Effector memory CD8-positive, alpha-beta T cell (primary cell): ENCODE measurements around the gene FOXD3.
"Not testable (repeated sequence)": the region's sequence is repeated elsewhere in the genome, so short reads cannot be mapped to it uniquely, and the experiment has no call there.

Source experiments
- ATAC-seq: fragments of 150-1000 bp; cut with Tn5 transposase; replicated peaks from 2 replicates; pipeline ENCODE4 v1.10.0; 2021; ENCODE audit warnings: mild to moderate bottlenecking, moderate library complexity
- DNase-seq, 3 experiments: peaks; one replicate each; pipeline ENCODE4 v3.0.0; 2021
- H3K27ac Mint-ChIP-seq, 2 donors: one replicate each; pipeline ENCODE4 v1.8.0; 2022; ENCODE audit warnings: mild to moderate bottlenecking in 2 of 2, mixed read lengths in 2 of 2, moderate library complexity in 2 of 2
- H3K27me3 Mint-ChIP-seq, 2 donors: one replicate each; pipeline ENCODE4 v1.8.0; 2022; ENCODE audit warnings: mixed read lengths in 2 of 2
- H3K36me3 Mint-ChIP-seq: one replicate; pipeline ENCODE4 v1.8.0; 2022; ENCODE audit warnings: mild to moderate bottlenecking, moderate library complexity, mixed read lengths; ENCODE audit not compliant: insufficient read depth
- H3K4me1 Mint-ChIP-seq, 2 donors: one replicate each; pipeline ENCODE4 v1.8.0; 2022; ENCODE audit warnings: low read depth in 2 of 2, mixed read lengths in 2 of 2
- H3K4me3 Mint-ChIP-seq, 2 donors: one replicate each; pipeline ENCODE4 v1.8.0; 2022; ENCODE audit warnings: mild to moderate bottlenecking in 2 of 2, mixed read lengths in 2 of 2, moderate library complexity in 2 of 2
- H3K9me3 Mint-ChIP-seq, 2 donors: one replicate each; pipeline ENCODE4 v1.8.0; 2022; ENCODE audit warnings: mixed read lengths in 2 of 2

Gene FOXD3

GRCh38 chr1:63352736-63353135 is 30.4 kb downstream of the FOXD3 start:
- DNase-seq = no peak
- H3K27ac Mint-ChIP-seq = no peak overlapping the region
- no peak overlapping the region for H3K4me3 Mint-ChIP-seq
- no peaks in the 10 kb centered on the region for H3K4me1 Mint-ChIP-seq
- no peak for ATAC-seq
- no peaks in the 10 kb centered on the region for H3K36me3 Mint-ChIP-seq
- no peaks in the 10 kb centered on the region for H3K9me3 Mint-ChIP-seq
- H3K27me3 Mint-ChIP-seq = peaks cover 44 to 53% of the 10 kb centered on the region in 2 donors

- H3K4me3 Mint-ChIP-seq, DNase-seq, H3K9me3 Mint-ChIP-seq, H3K36me3 Mint-ChIP-seq, H3K27ac Mint-ChIP-seq, ATAC-seq, H3K4me1 Mint-ChIP-seq: not testable (repeated sequence)
- peaks cover 56 to 61% of the 10 kb centered on the region in 2 donors for H3K27me3 Mint-ChIP-seq
These were observed 33.9 kb downstream of the FOXD3 start for GRCh38 chr1:63356234-63356633.

GRCh38 chr1:63359561-63359960 is 37.2 kb downstream of the FOXD3 start:
- H3K27me3 Mint-ChIP-seq = peaks cover 38 to 61% of the 10 kb centered on the region in 2 donors

GRCh38 chr1:63362073-63362472 is 39.7 kb downstream of the FOXD3 start:
- ATAC-seq = no peak
- Mint-ChIP-seq H3K4me1 (peaks cover 7 to 9% of the 10 kb centered on the region in 2 donors), H3K36me3 (no peaks in the 10 kb centered on the region), H3K27ac (no peak overlapping the region), H3K9me3 (no peaks in the 10 kb centered on the region), H3K27me3 (peaks cover 17 to 53% of the 10 kb centered on the region in 2 donors), H3K4me3 (no peak overlapping the region)
- no peak for DNase-seq

More at GRCh38 chr1:63359561-63359960, 37.2 kb downstream of the FOXD3 start:
- Mint-ChIP-seq H3K4me3 (no peak overlapping the region), H3K9me3 (no peaks in the 10 kb centered on the region), H3K4me1 (no peaks in the 10 kb centered on the region), H3K27ac (no peak overlapping the region), H3K36me3 (no peaks in the 10 kb centered on the region)
- no peak for DNase-seq
- no peak for ATAC-seq

- H3K4me3 Mint-ChIP-seq = no peak overlapping the region
- peaks cover 17 to 53% of the 10 kb centered on the region in 2 donors for H3K27me3 Mint-ChIP-seq
- peaks cover 8 to 10% of the 10 kb centered on the region in 2 donors for H3K4me1 Mint-ChIP-seq
- no peak for ATAC-seq
- no peaks in the 10 kb centered on the region for H3K9me3 Mint-ChIP-seq
- no peak for DNase-seq
- no peaks in the 10 kb centered on the region for H3K36me3 Mint-ChIP-seq
- H3K27ac Mint-ChIP-seq = no peak overlapping the region
These were observed 40.2 kb downstream of the FOXD3 start for GRCh38 chr1:63362578-63362977.

GRCh38 chr1:63363014-63363413 is 40.6 kb downstream of the FOXD3 start:
- no peak for DNase-seq
- H3K4me1 Mint-ChIP-seq = peaks cover 8 to 12% of the 10 kb centered on the region in 2 donors
- no peak overlapping the region for H3K27ac Mint-ChIP-seq
- H3K36me3 Mint-ChIP-seq = no peaks in the 10 kb centered on the region
- no peak for ATAC-seq
- H3K9me3 Mint-ChIP-seq = no peaks in the 10 kb centered on the region
- no peak overlapping the region for H3K4me3 Mint-ChIP-seq
- peaks cover 17 to 52% of the 10 kb centered on the region in 2 donors for H3K27me3 Mint-ChIP-seq

- DNase-seq = no peak
- peaks cover 4% of the 10 kb centered on the region for H3K36me3 Mint-ChIP-seq
- peak overlapping the region; percentile 88 to 92 for H3K4me3 Mint-ChIP-seq
- H3K27ac Mint-ChIP-seq = peak overlapping the region; percentile 87 to 93
- peaks cover 0 to 17% of the 10 kb centered on the region in 2 donors for H3K27me3 Mint-ChIP-seq
- no peak for ATAC-seq
- H3K4me1 Mint-ChIP-seq = peaks cover 18 to 23% of the 10 kb centered on the region in 2 donors
- no peaks in the 10 kb centered on the region for H3K9me3 Mint-ChIP-seq
These were observed 44.5 kb downstream of the FOXD3 start for GRCh38 chr1:63366908-63367214.

- Mint-ChIP-seq H3K4me1 (peaks cover 18 to 23% of the 10 kb centered on the region in 2 donors), H3K36me3 (peaks cover 4% of the 10 kb centered on the region), H3K27me3 (peaks cover 0 to 11% of the 10 kb centered on the region in 2 donors), H3K27ac (peak within 1 kb of the TSS; percentile 88 to 93), H3K9me3 (no peaks in the 10 kb centered on the region), H3K4me3 (peak within 1 kb of the TSS; percentile 88 to 92)
- ATAC-seq (peak; percentile 93), DNase-seq (peak; percentile 84 to 91 (median 90))
These were observed 45.1 kb downstream of the FOXD3 start, which contains the start of gene ALG6 for GRCh38 chr1:63367215-63368103. Gene ALG6, plus strand, starts transcription at chr1:63367627. Its CDS starts 3,351 bp downstream, at chr1:63370978.

- no peak for ATAC-seq
- peaks cover 18 to 23% of the 10 kb centered on the region in 2 donors for H3K4me1 Mint-ChIP-seq
These were observed 45.8 kb downstream of the FOXD3 start for GRCh38 chr1:63368131-63368530.

More at GRCh38 chr1:63368131-63368530, 45.8 kb downstream of the FOXD3 start:
- DNase-seq = no peak
- Mint-ChIP-seq H3K27me3 (peaks cover 0 to 5% of the 10 kb centered on the region in 2 donors), H3K9me3 (no peaks in the 10 kb centered on the region), H3K27ac (peak overlapping the region; percentile 88 to 93), H3K4me3 (peak overlapping the region; percentile 88 to 92), H3K36me3 (peaks cover 4% of the 10 kb centered on the region)
